HepG2 (cell line): ENCODE results near the gene YEATS2. TPM values are rescaled to one million over a fixed set of nuclear protein-coding genes. Genes with fewer than 3 reads are reported as not detected.

Experiments
- ATAC-seq: fragments of 200-7000 bp; cut with Tn5 transposase; 3 replicates; pipeline ENCODE4 v1.9.1; 2020; ENCODE audit warnings: mild to moderate bottlenecking, moderate library complexity
- BruUV-seq: library from RNA; stranded (reverse); fragments of 400-500 nt; replicated peaks from 2 replicates; lab custom pipeline; 2021; lab: Mats Ljungman, UMichigan
- CTCF ChIA-PET: fragments of 300-600 bp; formaldehyde crosslinking; extraction: SDS; loops from one replicate; lab custom pipeline; 2021; ENCODE audit warnings: low total read pairs, inconsistent platforms, low intra/inter-chr PET ratio; lab: Yijun Ruan, JAX
- POLR2A ChIA-PET: fragments of 350-600 bp; sonication (Branson Sonifier 250); formaldehyde crosslinking; loops from one replicate; lab custom pipeline; 2020; ENCODE audit warnings: antibody characterized with exemption, inconsistent platforms; lab: Yijun Ruan, JAX
- DNase-seq: peaks from one replicate; pipeline ENCODE4 v3.0.0-alpha.2; 2015; ENCODE audit warnings: low spot score
- FAIRE-seq: peaks from 3 replicates; lab custom pipeline; 2011; peaks lifted over from hg19 to GRCh38; lab: Jason Lieb, UNC
- H2AFZ ChIP-seq: one replicate; pipeline ENCODE4 v1.6.1; 2011; ENCODE audit warnings: low read length, inconsistent platforms
- H3K27ac ChIP-seq: fragments of 300-600 bp; 3 replicates; pipeline ENCODE4 v1.8.0; 2011; ENCODE audit warnings: mixed run types, mild to moderate bottlenecking, mixed read lengths, low read length, inconsistent platforms; ENCODE audit not compliant: insufficient read depth; ENCODE audit errors: extremely low read length
- H3K27me3 ChIP-seq, 2 experiments: fragments of 200-600 bp in 1 of 2; 2 replicates in 1 of 2; 3 replicates in 1 of 2; pipeline versions ENCODE4 v1.6.0 to v1.8.0; 2011; ENCODE audit warnings: low read length in 2 of 2, mild to moderate bottlenecking in 2 of 2, moderate library complexity in 2 of 2, inconsistent platforms in 1 of 2; ENCODE audit not compliant: insufficient read depth in 2 of 2, control insufficient read depth in 1 of 2
- H3K36me3 ChIP-seq, 2 experiments: fragments of 200-600 bp in 1 of 2; replicated peaks in 1 of 2; 2 replicates in 1 of 2; 3 replicates in 1 of 2; pipeline versions ENCODE4 v1.5.1 to v1.8.0; 2011; ENCODE audit warnings: low read length in 2 of 2, inconsistent platforms in 1 of 2; ENCODE audit not compliant: insufficient read depth in 2 of 2, control insufficient read depth in 1 of 2
- H3K4me1 ChIP-seq: 2 replicates; pipeline ENCODE4 v1.5.1; 2012; ENCODE audit warnings: low read length, inconsistent platforms; ENCODE audit not compliant: insufficient read depth
- H3K4me2 ChIP-seq: 2 replicates; pipeline ENCODE4 v1.6.0; 2011; ENCODE audit warnings: low read depth, low read length, inconsistent platforms
- H3K4me3 ChIP-seq, 3 experiments: fragments of 200-600 bp in 1 of 3; sonication (generic), shearing (Covaris generic) in 1 of 3; replicated peaks in 1 of 3; 2 replicates each; pipeline ENCODE4 v1.5.1; 2011 to 2016; ENCODE audit warnings: low read length in 3 of 3, inconsistent platforms in 2 of 3, low read depth in 2 of 3, mild to moderate bottlenecking in 2 of 3, control low read depth in 1 of 3, mixed read lengths in 1 of 3; ENCODE audit not compliant: insufficient read depth in 1 of 3
- H3K79me2 ChIP-seq: one replicate; pipeline ENCODE4 v1.6.1; 2011; ENCODE audit warnings: low read length, inconsistent platforms; ENCODE audit not compliant: insufficient read depth
- H3K9ac ChIP-seq: 2 replicates; pipeline ENCODE4 v1.6.0; 2011; ENCODE audit warnings: mild to moderate bottlenecking, low read depth, low read length, inconsistent platforms; ENCODE audit not compliant: insufficient read depth
- H3K9me3 ChIP-seq: 2 replicates; pipeline ENCODE4 v1.5.1; 2012; ENCODE audit warnings: mild to moderate bottlenecking, low read length
- H4K20me1 ChIP-seq: 2 replicates; pipeline ENCODE4 v1.6.0; 2011; ENCODE audit warnings: inconsistent platforms, mild to moderate bottlenecking, low read length, moderate library complexity; ENCODE audit not compliant: insufficient read depth
- AGO1 ChIP-seq: fragments of 200-400 bp; formaldehyde crosslinking; IDR thresholded peaks from 2 replicates; pipeline ENCODE4 v1.6.1; 2017; ENCODE audit warnings: mild to moderate bottlenecking, low read depth, low read length, moderate library complexity; ENCODE audit not compliant: poor library complexity, severe bottlenecking
- AGO2 ChIP-seq: fragments of 200-400 bp; formaldehyde crosslinking; optimal IDR thresholded peaks from 2 replicates; pipeline ENCODE3; 2017; ENCODE audit warnings: mild to moderate bottlenecking, low read depth, low read length, moderate library complexity
- GLI4 ChIP-seq: sonication (generic); formaldehyde crosslinking; IDR thresholded peaks from 2 replicates; pipeline ENCODE4 v1.5.1; 2020; ENCODE audit warnings: missing genetic modification reagents, mild to moderate bottlenecking, moderate library complexity, borderline replicate concordance
- MEIS2 ChIP-seq: sonication (generic); formaldehyde crosslinking; IDR thresholded peaks from 2 replicates; pipeline ENCODE4 v1.9.0; 2021; ENCODE audit warnings: mild to moderate bottlenecking, missing genetic modification reagents
- PAXIP1 ChIP-seq: sonication (generic); formaldehyde crosslinking; conservative IDR thresholded peaks from 2 replicates; pipeline ENCODE4 v1.4.0; 2020; ENCODE audit warnings: mild to moderate bottlenecking, missing genetic modification reagents, moderate library complexity
- POLR2A ChIP-seq, 2 experiments: IDR thresholded peaks; 2 replicates each; pipeline ENCODE4 v1.6.1; 2011; ENCODE audit warnings: low read depth in 2 of 2, low read length in 2 of 2, mild to moderate bottlenecking in 1 of 2, moderate library complexity in 1 of 2; ENCODE audit not compliant: insufficient read depth in 1 of 2
- POLR2AphosphoS5 ChIP-seq: IDR thresholded peaks from 2 replicates; pipeline ENCODE4 v1.6.1; 2012; ENCODE audit warnings: low read depth, low read length
- RXRA ChIP-seq: sonication (generic); formaldehyde crosslinking; IDR thresholded peaks from 2 replicates; pipeline ENCODE4 v1.5.1; 2020; ENCODE audit warnings: missing genetic modification reagents
- SKI ChIP-seq: fragments of 450-650 bp; IDR thresholded peaks from one replicate; pipeline ENCODE4 v1.6.1; 2018; ENCODE audit warnings: mild to moderate bottlenecking; ENCODE audit not compliant: partially characterized antibody
- ZMYM4 ChIP-seq: sonication (generic); formaldehyde crosslinking; IDR thresholded peaks from 2 replicates; pipeline ENCODE4 v1.8.1; 2023; ENCODE audit warnings: mild to moderate bottlenecking, missing genetic modification reagents
- ZNF567 ChIP-seq: sonication (generic); formaldehyde crosslinking; IDR thresholded peaks from 2 replicates; pipeline ENCODE4 v1.8.1; 2023; ENCODE audit warnings: mild to moderate bottlenecking, missing genetic modification reagents, borderline replicate concordance
- WGBS: methylation state at CpG from one replicate; pipeline ENCODE4 v1.1.6; 2017; ENCODE audit warnings: low lambda C conversion rate; 5-methylcytosine and 5-hydroxymethylcytosine counted together
- in situ Hi-C: cut with HindIII; loops from 2 replicates; pipeline ENCODE4 v1.10.0; 2017; ENCODE audit warnings: low pct_unique_long_range_greater_than_20kb; ENCODE audit not compliant: extremely low pct_ligation_motif_present
- intact Hi-C: fragments of 100-400 bp; cut with micrococcal nuclease; formaldehyde crosslinking; loops from one replicate; pipeline ENCODE4 v1.10.0; 2022; ENCODE audit not compliant: unreplicated experiment
- polyA plus RNA-seq, 8 experiments: library from polyadenylated mRNA; depleted of rRNA in 3 of 8; stranded (reverse) in 7 of 8; unstranded in 1 of 8; fragments of >200 nt; fragmentation: Illumina TruSeq in 4 of 8; extraction: Trizol in 4 of 8; gene quantifications; 2 replicates each; pipeline versions ENCODE4 v1.2.1 to v1.2.3, GENCODE V29; 2011 to 2016; ENCODE audit warnings: low read depth in 4 of 8, missing spikeins in 1 of 8, mixed read lengths in 1 of 8; ENCODE audit not compliant: insufficient read depth in 1 of 8
- total RNA-seq, 5 experiments: library from RNA; depleted of rRNA; stranded (reverse); fragments of >200 nt; fragmentation: Illumina TruSeq; extraction: Trizol; gene quantifications; 2 replicates each; pipeline ENCODE4 v1.2.3, GENCODE V29; 2016; ENCODE audit warnings: low read depth in 1 of 5
- TF ChIP-seq, protein P1 (sequence below): sonication (generic); formaldehyde crosslinking; IDR thresholded peaks from 2 replicates; pipeline ENCODE4 v1.8.0; 2022; ENCODE audit warnings: mild to moderate bottlenecking, missing genetic modification reagents, borderline replicate concordance

The YEATS2 gene
- total and polyA plus RNA-seq, 2 of the 13 experiments (the other 11 are each of a cell fraction or from before 2014, with no cell fraction given) = 18.6 to 33.7 TPM

GRCh38 chr3:183824761-183825455 lies 127.3 kb downstream of the YEATS2 start:
- H3K36me3 ChIP-seq = peaks cover 10 to 19% of the 10 kb centered on the region in 2 experiments; a peak in 4 of 5 replicates
- in situ Hi-C loops = no loop called here
- no TSS peak for BruUV-seq
- ChIA-PET POLR2A (no interaction called here), CTCF (no interaction called here)
- H3K4me3 ChIP-seq = no peak overlapping the region
- DNase-seq = no peak
- H3K79me2 ChIP-seq = no peaks in the 10 kb centered on the region
- no peaks in the 10 kb centered on the region for H3K27me3 ChIP-seq
- H3K27ac ChIP-seq = no peak overlapping the region
- H2AFZ ChIP-seq = no peak overlapping the region
- H3K9me3 ChIP-seq = no peaks in the 10 kb centered on the region
- no peak for FAIRE-seq
- WGBS = 97% methylated on average over 14 of the region's 88 CpGs
- no peaks in the 10 kb centered on the region for H4K20me1 ChIP-seq
- intact Hi-C loops = no loop called here
- TF ChIP-seq AGO2 (peak; percentile 20), RXRA (CRISPR knock-in tag) (no peak)
- no peak overlapping the region for H3K4me2 ChIP-seq
- H3K9ac ChIP-seq = no peak overlapping the region
- no peak for ATAC-seq
- no peaks in the 10 kb centered on the region for H3K4me1 ChIP-seq

- Histone ChIP-seq H3K4me2 (no peak within 1 kb of the TSS), H3K9ac (no peak within 1 kb of the TSS), H3K36me3 (peaks cover 14 to 25% of the 10 kb centered on the region in 2 experiments; a peak in 4 of 5 replicates), H3K9me3 (no peaks in the 10 kb centered on the region), H4K20me1 (no peaks in the 10 kb centered on the region), H3K4me1 (no peaks in the 10 kb centered on the region), H3K4me3 (no peak within 1 kb of the TSS), H2AFZ (no peak within 1 kb of the TSS), H3K27ac (no peak within 1 kb of the TSS), H3K27me3 (no peaks in the 10 kb centered on the region), H3K79me2 (no peaks in the 10 kb centered on the region)
- DNase-seq (no peak), ATAC-seq (no peak), FAIRE-seq (no peak)
- in situ Hi-C loops (no loop called here), intact Hi-C loops (no loop called here)
- 97% methylated on average over 46 of the region's 69 CpGs for WGBS
- CTCF ChIA-PET = no interaction called here
- POLR2A ChIA-PET = no interaction called here
- no TSS peak for BruUV-seq
- TF ChIP-seq, protein P1, sequence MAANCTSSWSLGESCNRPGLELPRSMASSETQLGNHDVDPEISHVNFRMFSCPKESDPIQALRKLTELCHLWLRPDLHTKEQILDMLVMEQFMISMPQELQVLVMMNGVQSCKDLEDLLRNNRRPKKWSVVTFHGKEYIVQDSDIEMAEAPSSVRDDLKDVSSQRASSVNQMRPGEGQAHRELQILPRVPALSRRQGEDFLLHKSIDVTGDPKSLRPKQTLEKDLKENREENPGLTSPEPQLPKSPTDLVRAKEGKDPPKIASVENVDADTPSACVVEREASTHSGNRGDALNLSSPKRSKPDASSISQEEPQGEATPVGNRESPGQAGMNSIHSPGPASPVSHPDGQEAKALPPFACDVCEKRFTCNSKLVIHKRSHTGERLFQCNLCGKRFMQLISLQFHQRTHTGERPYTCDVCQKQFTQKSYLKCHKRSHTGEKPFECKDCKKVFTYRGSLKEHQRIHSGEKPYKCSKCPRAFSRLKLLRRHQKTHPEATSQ (CRISPR knock-in tag) = no peak
- no peak for TF ChIP-seq POLR2A (IDR thresholded peaks at IDR 0.05; ENCODE audit: insufficient read depth in 1 of 2, low read depth in 2 of 2, low read length in 2 of 2)
- TF ChIP-seq PAXIP1 = no peak
- TF ChIP-seq SKI = no peak
- TF ChIP-seq AGO1 = no peak
- no peak for TF ChIP-seq ZNF567 (CRISPR knock-in tag)
- TF ChIP-seq POLR2AphosphoS5 = no peak
- TF ChIP-seq GLI4 (CRISPR knock-in tag) = no peak
- no peak for TF ChIP-seq ZMYM4 (CRISPR knock-in tag)
- no peak for TF ChIP-seq MEIS2 (CRISPR knock-in tag)
Measured at GRCh38 chr3:183825456-183826161, 128.0 kb downstream of the YEATS2 start, which contains the start of gene MAP6D1. MAP6D1 (minus strand) TSS chr3:183825577; CDS start chr3:183825547, 30 bp downstream.
